Neural cell (in vitro differentiated cells): ENCODE measurements around the gene ZNF211. TPM values are rescaled to one million over a fixed set of nuclear protein-coding genes. Genes with fewer than 3 reads are reported as not detected.
A peak's percentile ranks its signal among the peaks of the same experiment; 100 is the strongest.

Source experiments
- H2AFZ ChIP-seq: fragments of 200-600, 300-800 bp; sonication (generic), shearing (Covaris generic); 2 replicates; pipeline ENCODE4 v1.6.0; 2014; ENCODE audit warnings: low read depth, mild to moderate bottlenecking, antibody characterized with exemption, low read length, moderate library complexity
- H3F3A ChIP-seq: fragments of 200-600 bp; shearing (Covaris generic); 2 replicates; pipeline ENCODE4 v1.6.1; 2016; ENCODE audit warnings: mild to moderate bottlenecking, moderate library complexity, mixed read lengths, antibody characterized with exemption, low read length; ENCODE audit not compliant: insufficient read depth, poor library complexity, severe bottlenecking
- H3K27ac ChIP-seq: fragments of 200-600, 300-800 bp; sonication (generic), shearing (Covaris generic); 2 replicates; pipeline ENCODE4 v1.5.1; 2014; ENCODE audit warnings: mild to moderate bottlenecking, low read length, moderate library complexity
- H3K27me3 ChIP-seq: fragments of 300-800, 200-600 bp; sonication (generic), shearing (Covaris generic); 2 replicates; pipeline ENCODE4 v1.6.0; 2014; ENCODE audit warnings: mild to moderate bottlenecking, low read depth, low read length, moderate library complexity; ENCODE audit not compliant: insufficient read depth
- H3K36me3 ChIP-seq: fragments of 300-800, 200-600 bp; sonication (generic), shearing (Covaris generic); 2 replicates; pipeline ENCODE4 v1.5.1; 2014; ENCODE audit warnings: mild to moderate bottlenecking, antibody characterized with exemption, low read length, moderate library complexity; ENCODE audit not compliant: insufficient read depth
- H3K4me2 ChIP-seq: fragments of 300-800, 200-600 bp; sonication (generic), shearing (Covaris generic); 2 replicates; pipeline ENCODE4 v1.6.0; 2014; ENCODE audit warnings: mild to moderate bottlenecking, low read length
- H3K4me3 ChIP-seq: fragments of 300-800, 200-600 bp; sonication (generic), shearing (Covaris generic); 2 replicates; pipeline ENCODE4 v1.5.1; 2014; ENCODE audit warnings: mild to moderate bottlenecking, low read length, moderate library complexity
- H3K79me2 ChIP-seq: fragments of 200-600 bp; shearing (Covaris generic); replicated peaks from 2 replicates; pipeline ENCODE4 v1.6.0; 2014; ENCODE audit warnings: mild to moderate bottlenecking, low read length, moderate library complexity; ENCODE audit not compliant: insufficient read depth
- H3K9ac ChIP-seq: fragments of 300-800, 200-600 bp; sonication (generic), shearing (Covaris generic); 2 replicates; pipeline ENCODE4 v1.6.1; 2016; ENCODE audit warnings: mild to moderate bottlenecking, low read length, mixed read lengths
- H3K9me2 ChIP-seq: fragments of 200-600 bp; shearing (Covaris generic); 2 replicates; pipeline ENCODE4 v1.6.1; 2016; ENCODE audit warnings: mild to moderate bottlenecking, low read length, mixed read lengths; ENCODE audit not compliant: insufficient read depth
- H3K9me3 ChIP-seq: fragments of 200-600, 300-800 bp; sonication (generic), shearing (Covaris generic); 2 replicates; pipeline ENCODE4 v1.6.1; 2016; ENCODE audit warnings: mild to moderate bottlenecking, mixed run types, low read length, moderate library complexity, mixed read lengths
- H4K20me1 ChIP-seq: fragments of 200-600 bp; shearing (Covaris generic); 2 replicates; pipeline ENCODE4 v1.6.1; 2016; ENCODE audit warnings: mild to moderate bottlenecking, mixed run types; ENCODE audit not compliant: insufficient read depth
- CTCF ChIP-seq: fragments of 450-650 bp; IDR thresholded peaks from 2 replicates; pipeline ENCODE4 v1.5.1; 2014; ENCODE audit warnings: antibody characterized with exemption, mild to moderate bottlenecking, moderate library complexity; ENCODE audit not compliant: poor library complexity, severe bottlenecking
- EP300 ChIP-seq: fragments of 450-650 bp; conservative IDR thresholded peaks from 2 replicates; pipeline ENCODE4 v1.6.1; 2014; ENCODE audit warnings: antibody characterized with exemption, mild to moderate bottlenecking, moderate library complexity; ENCODE audit not compliant: poor library complexity, severe bottlenecking
- EZH2 ChIP-seq: fragments of 200-600, 300-800 bp; shearing (Covaris generic), sonication (generic); IDR thresholded peaks from 2 replicates; pipeline ENCODE4 v1.6.1; 2014; ENCODE audit warnings: antibody characterized with exemption, low read length, borderline replicate concordance, mild to moderate bottlenecking; ENCODE audit not compliant: insufficient read depth, poor library complexity, severe bottlenecking
- MXI1 ChIP-seq: fragments of 450-650 bp; conservative IDR thresholded peaks from 2 replicates; pipeline ENCODE4 v1.6.1; 2014; ENCODE audit warnings: antibody characterized with exemption, mild to moderate bottlenecking; ENCODE audit not compliant: poor library complexity, severe bottlenecking
- POLR2AphosphoS5 ChIP-seq: IDR thresholded peaks from 2 replicates; pipeline ENCODE4 v1.6.1; 2012
- RAD21 ChIP-seq: fragments of 450-650 bp; conservative IDR thresholded peaks from 2 replicates; pipeline ENCODE4 v1.6.1; 2014; ENCODE audit warnings: antibody characterized with exemption, mild to moderate bottlenecking, moderate library complexity
- SMC3 ChIP-seq: fragments of 450-650 bp; conservative IDR thresholded peaks from 2 replicates; pipeline ENCODE4 v1.6.1; 2014; ENCODE audit warnings: antibody characterized with exemption, mild to moderate bottlenecking, moderate library complexity; ENCODE audit not compliant: poor library complexity
- TAF1 ChIP-seq: IDR thresholded peaks from 2 replicates; pipeline ENCODE4 v1.6.1; 2012; ENCODE audit warnings: low read depth
- polyA plus RNA-seq: library from polyadenylated mRNA; depleted of rRNA; stranded (reverse); fragments of >200 nt; gene quantifications from 2 replicates; pipeline ENCODE4 v1.2.3, GENCODE V29; 2014
- TF ChIP-seq, protein P1 (sequence below): IDR thresholded peaks from 2 replicates; pipeline ENCODE4 v1.6.1; 2012; ENCODE audit warnings: borderline replicate concordance

ZNF211 gene
- polyA plus RNA-seq, 1 donor from 2014 or later = 47.6 TPM

DNA sequence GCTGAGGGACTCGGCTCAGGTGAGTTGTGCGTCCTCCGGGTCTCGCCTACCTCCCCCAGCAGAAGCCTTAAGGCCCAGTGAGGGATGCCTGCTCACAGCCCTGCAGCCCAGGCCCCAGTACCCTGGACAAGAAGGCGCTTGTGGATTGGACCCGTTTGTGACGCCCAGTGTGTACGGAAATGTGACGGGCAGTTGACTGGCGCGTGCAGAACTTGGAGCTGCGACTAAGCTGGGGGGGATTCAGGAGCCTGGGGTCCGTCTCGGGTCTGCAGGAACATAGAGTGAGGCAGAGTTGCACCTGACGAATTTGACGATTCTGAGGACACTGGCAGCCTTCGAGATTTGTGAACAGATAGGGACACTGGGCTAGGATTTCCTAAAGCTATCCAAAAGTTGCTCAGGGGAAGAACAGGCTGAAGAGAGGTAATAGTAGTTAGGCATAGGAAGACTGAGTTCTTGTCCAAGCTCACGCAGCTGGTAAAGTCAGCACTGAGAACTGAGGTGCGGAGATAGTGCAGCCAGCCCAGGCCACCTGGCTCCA lies 49.3 kb downstream of the ZNF211 start:
- H3K79me2 ChIP-seq = peaks cover 39% of the 10 kb centered on the region
- no peak for TF ChIP-seq EP300
- no peak for TF ChIP-seq SMC3
- TF ChIP-seq MXI1 = peak; percentile 68

DNA sequence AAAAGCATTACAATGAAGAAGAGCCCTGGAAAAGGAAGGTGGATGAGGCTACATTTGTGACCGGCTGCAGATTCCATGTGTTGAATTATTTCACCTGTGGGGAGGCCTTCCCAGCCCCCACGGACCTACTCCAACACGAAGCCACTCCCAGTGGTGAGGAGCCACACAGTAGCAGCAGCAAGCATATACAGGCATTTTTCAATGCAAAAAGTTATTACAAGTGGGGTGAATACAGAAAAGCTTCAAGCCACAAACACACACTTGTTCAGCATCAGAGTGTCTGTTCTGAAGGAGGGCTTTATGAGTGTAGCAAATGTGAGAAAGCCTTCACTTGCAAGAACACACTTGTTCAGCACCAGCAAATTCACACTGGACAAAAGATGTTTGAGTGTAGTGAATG lies 53.8 kb downstream of the ZNF211 start:
- H3K79me2 ChIP-seq = peaks cover 51% of the 10 kb centered on the region
- no peaks in the 10 kb centered on the region for H4K20me1 ChIP-seq
- peaks cover 17% of the 10 kb centered on the region for H3K9me3 ChIP-seq
- no peak for TF ChIP-seq CTCF
- TF ChIP-seq EP300 = no peak
- TF ChIP-seq POLR2AphosphoS5 = no peak
- TF ChIP-seq, protein P1, sequence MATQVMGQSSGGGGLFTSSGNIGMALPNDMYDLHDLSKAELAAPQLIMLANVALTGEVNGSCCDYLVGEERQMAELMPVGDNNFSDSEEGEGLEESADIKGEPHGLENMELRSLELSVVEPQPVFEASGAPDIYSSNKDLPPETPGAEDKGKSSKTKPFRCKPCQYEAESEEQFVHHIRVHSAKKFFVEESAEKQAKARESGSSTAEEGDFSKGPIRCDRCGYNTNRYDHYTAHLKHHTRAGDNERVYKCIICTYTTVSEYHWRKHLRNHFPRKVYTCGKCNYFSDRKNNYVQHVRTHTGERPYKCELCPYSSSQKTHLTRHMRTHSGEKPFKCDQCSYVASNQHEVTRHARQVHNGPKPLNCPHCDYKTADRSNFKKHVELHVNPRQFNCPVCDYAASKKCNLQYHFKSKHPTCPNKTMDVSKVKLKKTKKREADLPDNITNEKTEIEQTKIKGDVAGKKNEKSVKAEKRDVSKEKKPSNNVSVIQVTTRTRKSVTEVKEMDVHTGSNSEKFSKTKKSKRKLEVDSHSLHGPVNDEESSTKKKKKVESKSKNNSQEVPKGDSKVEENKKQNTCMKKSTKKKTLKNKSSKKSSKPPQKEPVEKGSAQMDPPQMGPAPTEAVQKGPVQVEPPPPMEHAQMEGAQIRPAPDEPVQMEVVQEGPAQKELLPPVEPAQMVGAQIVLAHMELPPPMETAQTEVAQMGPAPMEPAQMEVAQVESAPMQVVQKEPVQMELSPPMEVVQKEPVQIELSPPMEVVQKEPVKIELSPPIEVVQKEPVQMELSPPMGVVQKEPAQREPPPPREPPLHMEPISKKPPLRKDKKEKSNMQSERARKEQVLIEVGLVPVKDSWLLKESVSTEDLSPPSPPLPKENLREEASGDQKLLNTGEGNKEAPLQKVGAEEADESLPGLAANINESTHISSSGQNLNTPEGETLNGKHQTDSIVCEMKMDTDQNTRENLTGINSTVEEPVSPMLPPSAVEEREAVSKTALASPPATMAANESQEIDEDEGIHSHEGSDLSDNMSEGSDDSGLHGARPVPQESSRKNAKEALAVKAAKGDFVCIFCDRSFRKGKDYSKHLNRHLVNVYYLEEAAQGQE = no peak
- no peak for TF ChIP-seq TAF1
- TF ChIP-seq SMC3 = no peak
- TF ChIP-seq MXI1 = no peak
- no peak for TF ChIP-seq EZH2
- no peak for TF ChIP-seq RAD21
- no peak overlapping the region for H3K9ac ChIP-seq
- no peak overlapping the region for H2AFZ ChIP-seq
- H3K27ac ChIP-seq = no peak overlapping the region
- no peaks in the 10 kb centered on the region for H3K9me2 ChIP-seq
- H3K27me3 ChIP-seq = no peaks in the 10 kb centered on the region
- no peaks in the 10 kb centered on the region for H3F3A ChIP-seq
- H3K4me2 ChIP-seq = no peak overlapping the region
- no peak overlapping the region for H3K4me3 ChIP-seq
- H3K36me3 ChIP-seq = peaks cover 25% of the 10 kb centered on the region

More for the DNA sequence above, 49.3 kb downstream of the ZNF211 start:
- Histone ChIP-seq H3K4me3 (peak overlapping the region; percentile 78), H3F3A (no peaks in the 10 kb centered on the region), H3K4me2 (peak overlapping the region; percentile 95), H4K20me1 (no peaks in the 10 kb centered on the region), H2AFZ (peak overlapping the region; percentile 84), H3K9ac (peak overlapping the region; percentile 85), H3K27ac (peak overlapping the region; percentile 51), H3K36me3 (peaks cover 12% of the 10 kb centered on the region), H3K9me2 (no peaks in the 10 kb centered on the region), H3K9me3 (peaks cover 7% of the 10 kb centered on the region), H3K27me3 (peaks cover 9% of the 10 kb centered on the region)
